ENCODE data around the gene GPANK1.
A peak's percentile ranks its signal among the peaks of the same experiment; 100 is the strongest.

GPANK1 gene

DNA sequence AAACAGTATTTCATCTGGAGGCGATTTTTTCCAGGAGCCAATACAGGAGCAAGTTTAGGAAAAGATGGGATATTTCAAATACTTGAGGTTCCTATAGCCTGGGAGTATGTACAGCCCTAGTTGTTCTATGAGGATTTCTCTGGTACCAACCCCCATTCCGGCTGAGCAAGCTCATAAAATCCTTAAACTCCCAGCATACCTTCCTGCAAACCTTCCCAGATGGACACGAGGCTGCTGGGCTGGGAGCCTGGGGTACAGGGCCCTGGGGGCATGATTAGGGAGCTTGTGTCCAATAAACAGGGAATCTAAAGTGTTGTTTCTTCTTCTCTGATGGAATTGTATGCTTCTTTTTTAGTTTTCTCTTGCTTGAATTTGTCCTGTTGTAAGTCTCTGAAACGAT is 42.8 kb downstream of the GPANK1 start:
- DNase-seq (ENCODE audit: insufficient read length, low spot score) (no peak), FAIRE-seq (no peak)

DNA sequence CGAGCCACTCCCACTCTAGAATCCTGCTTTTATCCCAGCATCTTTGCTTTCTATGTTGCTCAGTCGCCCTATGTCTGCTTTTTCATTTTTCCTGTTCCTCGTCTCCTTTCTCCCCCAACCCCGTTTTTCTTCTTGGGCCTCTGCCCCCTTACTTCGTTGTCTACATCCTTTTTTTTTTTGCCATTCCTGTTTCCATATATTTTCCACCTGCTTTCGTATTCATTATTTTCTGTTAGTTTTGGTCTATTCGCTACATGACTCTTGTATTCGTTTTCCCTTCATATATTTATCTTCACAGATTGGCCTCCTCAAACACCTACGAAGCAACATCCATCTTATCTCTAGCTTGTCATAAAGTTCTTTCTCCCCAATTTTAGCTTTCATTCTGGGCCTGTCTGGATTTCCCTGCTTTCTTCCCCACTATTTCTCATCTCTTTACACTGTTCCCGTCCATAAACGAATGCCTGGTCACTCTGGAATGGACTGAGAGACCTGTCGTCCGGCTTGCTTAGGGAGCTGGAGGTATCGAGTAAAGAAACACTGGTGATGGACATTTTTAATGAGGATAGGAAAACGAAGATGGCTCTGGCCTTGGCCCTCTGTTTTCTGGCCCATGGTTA is 43.4 kb downstream of the GPANK1 start:
- DNase-seq (ENCODE audit: insufficient read length, low spot score) (no peak), FAIRE-seq (peak; percentile 11)

GRCh38 chr6:31620586-31621319 is 44.0 kb downstream of the GPANK1 start, which contains the start of gene PRRC2A:
TSS of gene PRRC2A (plus strand) at chr6:31620715. CDS start at chr6:31622790, 2,075 bp downstream.
- DNase-seq (ENCODE audit: insufficient read length, low spot score) (peak; percentile 50), FAIRE-seq (no peak)

DNA sequence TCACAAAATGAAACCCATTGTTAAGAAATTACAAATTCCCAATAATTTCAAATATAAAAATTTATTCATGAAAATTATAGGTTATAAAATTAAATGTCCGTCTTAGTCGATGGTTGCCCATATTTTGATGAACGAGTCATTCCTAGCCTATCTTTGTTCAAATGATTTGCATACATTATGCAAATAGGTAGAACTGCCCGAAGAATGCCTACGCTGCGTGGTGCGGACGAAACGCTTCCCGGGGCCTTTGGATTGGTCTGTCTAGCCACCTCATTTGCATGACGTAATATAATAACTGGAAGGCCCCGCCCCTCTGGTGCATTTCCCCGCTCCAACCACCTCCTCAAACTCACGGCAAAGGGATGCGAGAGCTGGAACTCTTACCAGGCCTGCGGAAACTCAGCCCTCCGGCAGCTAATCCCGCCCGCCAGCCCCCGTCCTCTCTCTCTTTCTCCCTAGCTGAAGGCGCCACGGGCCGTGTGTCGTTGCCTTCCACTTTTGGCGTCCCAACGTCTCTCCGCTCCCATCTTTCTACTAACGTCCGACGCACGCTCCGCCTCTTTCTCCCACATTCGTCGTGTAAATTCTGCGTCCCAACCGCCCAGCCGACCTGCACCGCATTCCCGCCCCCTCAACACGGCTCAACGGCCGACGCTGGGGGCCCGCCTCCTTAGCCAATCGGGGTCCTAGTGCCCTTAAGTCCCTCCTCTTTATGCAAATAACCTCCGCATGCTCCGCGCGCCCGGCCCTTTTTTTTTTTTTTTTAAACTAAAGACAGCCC is 44.8 kb downstream of the GPANK1 start:
- DNase-seq (ENCODE audit: insufficient read length, low spot score), result peak; percentile 85
- FAIRE-seq, result peak; percentile 97

DNA sequence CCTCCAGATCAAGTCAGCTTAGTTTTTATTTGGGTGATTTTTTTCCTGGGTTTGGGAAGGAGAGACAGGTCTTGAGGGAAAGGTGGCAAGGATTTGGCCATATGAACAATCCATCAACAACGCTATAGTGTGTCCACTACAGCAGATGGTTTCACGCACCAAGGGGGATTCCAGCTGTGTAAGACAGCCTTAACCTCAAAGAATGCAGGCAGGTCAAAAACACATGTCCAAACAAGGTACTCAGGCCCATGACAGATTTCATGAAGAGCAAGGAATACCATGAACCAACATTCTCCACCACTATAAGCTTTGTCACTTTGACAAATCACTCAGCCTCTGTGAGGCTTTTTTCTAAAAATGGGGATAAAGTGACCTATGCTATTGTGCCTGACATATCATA is 47.8 kb downstream of the GPANK1 start:
- FAIRE-seq (no peak), DNase-seq (ENCODE audit: insufficient read length, low spot score) (no peak)

DNA sequence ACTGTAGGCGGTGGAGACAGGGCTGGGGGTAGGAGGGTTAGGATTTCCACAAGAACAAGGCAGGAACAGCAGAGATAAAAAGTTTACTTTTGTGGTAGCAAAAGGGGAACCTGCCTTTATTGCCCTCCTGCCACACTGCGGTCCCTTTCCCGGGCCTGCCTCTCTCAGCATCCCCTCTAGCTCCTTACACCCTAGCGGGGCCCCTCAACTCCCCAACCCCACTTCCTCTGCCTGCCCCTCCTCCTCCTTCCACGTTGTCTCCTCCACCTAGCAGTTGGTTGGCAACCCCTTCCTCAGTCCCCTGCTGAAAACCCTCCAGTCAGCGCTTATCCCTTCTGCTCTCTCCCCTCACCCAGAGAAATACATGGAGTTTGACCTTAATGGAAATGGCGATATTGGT is 49.0 kb downstream of the GPANK1 start:
- DNase-seq (ENCODE audit: insufficient read length, low spot score), result no peak
- no peak for FAIRE-seq

DNA sequence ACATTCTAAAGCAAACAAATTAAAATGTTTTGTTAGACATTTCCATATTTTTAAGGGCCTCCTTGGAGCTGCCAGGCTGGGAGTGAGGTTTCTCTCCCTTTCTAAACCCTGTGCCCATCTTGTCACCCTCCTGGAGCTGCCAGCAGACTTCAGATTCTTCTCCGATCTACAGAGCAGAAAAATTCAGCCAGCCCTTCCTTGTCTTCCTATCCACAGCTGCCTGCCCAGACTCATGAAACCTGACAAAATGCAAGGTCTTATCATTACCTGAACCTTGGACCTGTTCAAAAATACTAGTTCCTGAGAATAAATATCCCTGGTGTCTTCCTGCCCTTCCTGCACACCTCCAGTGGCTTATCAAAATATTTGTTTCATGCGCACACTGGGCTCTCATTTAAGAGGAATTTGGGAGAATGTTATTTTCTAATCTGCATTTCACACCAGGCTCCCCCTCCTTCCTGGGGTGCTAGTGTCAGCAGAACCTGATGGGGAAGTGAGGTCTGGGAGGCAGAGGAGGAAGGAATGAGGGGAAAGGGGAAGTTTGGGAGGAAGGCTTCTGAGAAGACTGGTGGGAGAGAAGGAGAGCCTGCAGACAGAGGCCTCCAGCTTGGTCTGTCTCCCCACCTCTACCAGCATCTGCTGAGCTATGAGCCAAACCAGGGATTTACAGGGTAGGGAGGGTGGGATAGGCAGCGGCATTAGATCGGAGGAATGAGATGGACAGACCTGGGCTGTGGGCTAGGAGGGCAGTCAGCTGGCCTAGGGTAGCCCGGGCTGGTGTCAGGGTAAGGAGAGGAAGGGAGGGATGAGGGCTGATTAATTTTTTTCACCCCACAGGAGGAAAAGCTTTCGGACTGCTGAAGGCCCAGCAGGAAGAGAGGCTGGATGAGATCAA is 49.9 kb downstream of the GPANK1 start, which contains the start of gene AIF1:
Gene AIF1, plus strand, starts transcription at position 551 of the 895 bp plus-strand sequence. Its CDS starts 96 bp downstream, at position 647.
- FAIRE-seq (no peak), DNase-seq (ENCODE audit: insufficient read length, low spot score) (no peak)

DNA sequence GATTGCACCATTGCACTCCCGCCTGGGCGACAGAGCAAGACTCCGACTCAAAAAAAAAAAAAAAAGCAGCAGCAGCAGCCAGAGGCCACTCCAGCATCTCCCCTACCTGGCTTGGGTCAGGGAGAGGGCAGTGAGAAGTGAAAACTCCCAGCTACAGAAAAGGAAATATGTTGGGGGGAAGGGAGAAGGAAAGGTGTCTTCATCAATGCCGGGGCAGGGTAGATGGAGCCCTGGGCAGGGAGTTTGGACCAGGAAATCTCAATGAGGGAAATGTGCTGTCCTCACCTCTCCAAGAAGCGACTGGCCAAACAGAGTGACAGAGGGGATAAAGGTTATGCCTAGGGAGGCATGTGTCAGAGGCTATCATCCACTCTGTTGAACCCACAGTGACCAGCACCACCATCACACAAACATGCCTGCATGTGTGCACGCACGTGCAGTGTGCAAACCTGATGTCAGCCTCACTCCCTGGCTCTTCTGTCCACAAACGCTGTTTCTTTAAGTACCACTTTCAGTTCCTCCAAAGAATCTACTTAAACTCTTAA is 50.6 kb downstream of the GPANK1 start:
- peak; percentile 85 for FAIRE-seq
- no peak for DNase-seq (ENCODE audit: insufficient read length, low spot score)

Data from GM19239 (cell line).